Liver (tissue), 9 donors: ENCODE measurements around the gene GNAT1. TPM values are rescaled to one million over a fixed set of nuclear protein-coding genes. Genes with fewer than 3 reads are reported as not detected.

ENCODE experiments used
- DNase-seq: peaks from one replicate; pipeline ENCODE4 v3.0.0-alpha.2; 2017; ENCODE audit warnings: low spot score
- H3K27ac ChIP-seq, 2 donors: one replicate each; pipeline ENCODE4 v1.7.0; 2013; ENCODE audit warnings: inconsistent platforms in 2 of 2, low read length in 2 of 2, control low read depth in 1 of 2, low read depth in 1 of 2, mild to moderate bottlenecking in 1 of 2
- H3K27me3 ChIP-seq, 4 donors: one replicate each; pipeline versions ENCODE4 v1.6.1 to v1.7.0; 2013; ENCODE audit warnings: low read length in 3 of 4, inconsistent platforms in 1 of 4, mild to moderate bottlenecking in 1 of 4, moderate library complexity in 1 of 4; ENCODE audit not compliant: control insufficient read depth in 4 of 4, insufficient read depth in 4 of 4
- H3K36me3 ChIP-seq, 4 donors: one replicate each; pipeline versions ENCODE4 v1.6.1 to v1.7.0; 2013; ENCODE audit warnings: low read length in 3 of 4, mild to moderate bottlenecking in 3 of 4, low read depth in 1 of 4, moderate library complexity in 1 of 4; ENCODE audit not compliant: control insufficient read depth in 4 of 4, insufficient read depth in 3 of 4
- H3K4me1 ChIP-seq, 4 donors: one replicate each; pipeline versions ENCODE4 v1.6.1 to v1.7.0; 2013; ENCODE audit warnings: low read length in 3 of 4, mild to moderate bottlenecking in 3 of 4, moderate library complexity in 1 of 4; ENCODE audit not compliant: control insufficient read depth in 4 of 4, insufficient read depth in 4 of 4
- H3K4me3 ChIP-seq, 3 donors: one replicate each; pipeline versions ENCODE4 v1.6.1 to v1.7.0; 2013; ENCODE audit warnings: low read length in 3 of 3, control low read depth in 1 of 3, low read depth in 1 of 3, mild to moderate bottlenecking in 1 of 3
- H3K9ac ChIP-seq, 2 donors: one replicate each; pipeline ENCODE4 v1.7.0; 2013; ENCODE audit warnings: low read length in 2 of 2, mild to moderate bottlenecking in 2 of 2, moderate library complexity in 2 of 2, control low read depth in 1 of 2, low read depth in 1 of 2
- H3K9me3 ChIP-seq, 4 donors: one replicate each; pipeline versions ENCODE4 v1.6.1 to v1.7.0; 2013; ENCODE audit warnings: low read length in 3 of 4; ENCODE audit not compliant: control insufficient read depth in 4 of 4
- EGR1 ChIP-seq, 2 donors: IDR thresholded peaks; 2 replicates each; pipeline ENCODE4 v1.6.1; 2016 to 2018; ENCODE audit warnings: antibody characterized with exemption in 2 of 2, low read depth in 2 of 2
- FOXA1 ChIP-seq: IDR thresholded peaks from 2 replicates; pipeline ENCODE4 v1.6.1; 2016; ENCODE audit warnings: antibody characterized with exemption
- FOXA2 ChIP-seq: IDR thresholded peaks from 2 replicates; pipeline ENCODE4 v1.6.1; 2016; ENCODE audit warnings: antibody characterized with exemption
- GABPA ChIP-seq, 2 donors: IDR thresholded peaks in 1 of 2; conservative IDR thresholded peaks in 1 of 2; 2 replicates each; pipeline ENCODE4 v1.6.1; 2016; ENCODE audit warnings: antibody characterized with exemption in 2 of 2, mild to moderate bottlenecking in 1 of 2, moderate library complexity in 1 of 2
- HNF4A ChIP-seq, 2 donors: conservative IDR thresholded peaks; 2 replicates each; pipeline ENCODE4 v1.6.1; 2016; ENCODE audit warnings: antibody characterized with exemption in 2 of 2, mild to moderate bottlenecking in 2 of 2
- JUND ChIP-seq, 2 donors: IDR thresholded peaks; 2 replicates each; pipeline ENCODE4 v1.6.1; 2016; ENCODE audit warnings: antibody characterized with exemption in 2 of 2
- NR2F2 ChIP-seq: IDR thresholded peaks from 2 replicates; pipeline ENCODE4 v1.6.1; 2016; ENCODE audit warnings: antibody characterized with exemption
- RAD21 ChIP-seq, 2 donors: IDR thresholded peaks; 2 replicates each; pipeline ENCODE4 v1.6.1; 2016; ENCODE audit warnings: antibody characterized with exemption in 2 of 2, mild to moderate bottlenecking in 2 of 2
- RXRA ChIP-seq, 2 donors: IDR thresholded peaks; 2 replicates each; pipeline ENCODE4 v1.6.1; 2017 to 2018; ENCODE audit warnings: antibody characterized with exemption in 2 of 2, mild to moderate bottlenecking in 1 of 2
- TAF1 ChIP-seq: conservative IDR thresholded peaks from 2 replicates; pipeline ENCODE4 v1.6.1; 2016; ENCODE audit warnings: antibody characterized with exemption, mild to moderate bottlenecking
- YY1 ChIP-seq: IDR thresholded peaks from 2 replicates; pipeline ENCODE4 v1.6.1; 2016; ENCODE audit warnings: antibody characterized with exemption, mild to moderate bottlenecking
- WGBS: extraction: QIAGEN DNeasy Blood & Tissue Kit; methylation state at CpG from one replicate; pipeline ENCODE4 v1.1.7; 2013; 5-methylcytosine and 5-hydroxymethylcytosine counted together
- polyA plus RNA-seq, 2 donors: library from polyadenylated mRNA; stranded (reverse) in 1 of 2; unstranded in 1 of 2; fragments of 200-250 nt in 1 of 2; fragments of >200 nt in 1 of 2; fragmentation: Nextera tagmentation in 1 of 2; extraction: Ambion mirVana in 1 of 2; gene quantifications; one replicate each; pipeline versions ENCODE4 v1.2.1 to v1.2.3, GENCODE V29; 2013 to 2015
- total RNA-seq, 2 donors: library from RNA; depleted of rRNA; stranded (reverse); fragments of >200 nt; gene quantifications; one replicate each; pipeline ENCODE4 v1.2.3, GENCODE V29; 2014
- TF ChIP-seq, protein P1 (sequence below): IDR thresholded peaks from 2 replicates; pipeline ENCODE4 v1.6.1; 2016; ENCODE audit warnings: antibody characterized with exemption
- TF ChIP-seq, protein P2 (sequence below): IDR thresholded peaks from 2 replicates; pipeline ENCODE4 v1.6.1; 2016; ENCODE audit warnings: antibody characterized with exemption
- TF ChIP-seq, protein P3 (sequence below): fragments of 150-350 bp; IDR thresholded peaks from 2 replicates; pipeline ENCODE4 v1.5.1; 2017; ENCODE audit warnings: improper control_type of control experiment, low read depth, low read length; ENCODE audit not compliant: missing input control
- TF ChIP-seq, protein P4 (sequence below): IDR thresholded peaks from 2 replicates; pipeline ENCODE4 v1.6.1; 2016; ENCODE audit warnings: antibody characterized with exemption, mild to moderate bottlenecking
- donor health status: healthy.
- donor health status: healthy.
- donor health status: healthy.
- donor health status: healthy.
- donor health status: healthy.

The GNAT1 gene
- total and polyA plus RNA-seq, 4 donors: 0.08 TPM; not detected in 3

DNA sequence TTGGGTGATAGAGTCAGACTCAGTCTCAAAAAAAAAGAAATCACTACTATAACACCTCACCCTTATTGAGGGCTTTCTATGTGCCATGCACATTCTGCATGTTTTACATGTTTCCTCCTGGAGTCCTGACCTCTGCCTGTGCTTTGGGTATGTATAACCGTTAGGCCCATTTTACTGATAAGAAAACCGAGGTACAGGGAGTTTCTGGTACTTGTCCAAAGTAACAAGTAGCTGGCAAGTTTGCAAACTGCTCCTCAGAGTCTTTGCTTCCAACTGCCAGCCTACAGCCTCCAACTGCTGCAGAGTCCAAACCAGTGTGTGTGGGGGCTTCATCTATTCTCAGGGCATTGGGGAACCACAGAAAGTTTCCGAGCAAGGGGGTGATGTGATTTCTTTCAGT lies 40.9 kb downstream of the GNAT1 start:
- WGBS: 72% methylated on average over 3 of the region's 3 CpGs
- DNase-seq: no peak

DNA sequence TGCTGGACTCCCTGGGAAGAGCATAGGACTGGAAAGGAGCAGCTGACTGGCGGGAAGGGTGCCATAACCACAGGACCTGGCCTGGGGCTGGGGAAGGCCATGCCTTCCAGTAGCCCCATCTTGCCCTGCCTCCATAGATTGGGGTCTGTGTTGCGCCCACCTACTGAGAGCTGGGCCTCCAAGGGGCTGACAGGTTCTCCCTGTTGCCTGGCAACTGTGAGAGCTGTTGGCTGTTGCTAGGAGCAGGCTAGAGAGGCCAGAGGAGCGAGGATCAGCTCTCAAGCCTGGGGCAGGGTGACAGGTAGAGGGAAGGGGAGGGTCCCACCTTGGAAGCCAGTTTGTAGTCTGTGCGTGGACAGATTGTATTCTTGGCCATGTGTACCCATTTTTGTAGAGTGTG lies 41.8 kb downstream of the GNAT1 start:
- 96% methylated on average over 4 of the region's 4 CpGs for WGBS
- Histone ChIP-seq H3K27ac (no peak overlapping the region), H3K9me3 (no peaks in the 10 kb centered on the region), H3K36me3 (no peaks in the 10 kb centered on the region), H3K4me3 (no peak overlapping the region), H3K4me1 (peaks cover 6 to 18% (median 13%) of the 10 kb centered on the region in 4 donors), H3K27me3 (no peaks in the 10 kb centered on the region), H3K9ac (no peak overlapping the region)
- no peak for DNase-seq
- TF ChIP-seq RXRA (IDR thresholded peaks at IDR 0.05) (no peak), TAF1 (no peak), EGR1 (IDR thresholded peaks at IDR 0.05; ENCODE audit: low read depth in 2 of 2) (no peak), FOXA1 (no peak), JUND (IDR thresholded peaks at IDR 0.05) (no peak), YY1 (no peak), HNF4A (conservative IDR thresholded peaks at IDR 0.05) (no peak), NR2F2 (no peak), RAD21 (IDR thresholded peaks at IDR 0.05) (no peak), GABPA (IDR thresholded peaks at IDR 0.05 in 1 of 2, conservative IDR thresholded peaks at IDR 0.05 in 1 of 2) (no peak), FOXA2 (no peak)
- TF ChIP-seq, protein P1, sequence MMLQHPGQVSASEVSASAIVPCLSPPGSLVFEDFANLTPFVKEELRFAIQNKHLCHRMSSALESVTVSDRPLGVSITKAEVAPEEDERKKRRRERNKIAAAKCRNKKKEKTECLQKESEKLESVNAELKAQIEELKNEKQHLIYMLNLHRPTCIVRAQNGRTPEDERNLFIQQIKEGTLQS: no peak
- TF ChIP-seq, protein P2, sequence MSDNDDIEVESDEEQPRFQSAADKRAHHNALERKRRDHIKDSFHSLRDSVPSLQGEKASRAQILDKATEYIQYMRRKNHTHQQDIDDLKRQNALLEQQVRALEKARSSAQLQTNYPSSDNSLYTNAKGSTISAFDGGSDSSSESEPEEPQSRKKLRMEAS: no peak
- TF ChIP-seq, protein P3, sequence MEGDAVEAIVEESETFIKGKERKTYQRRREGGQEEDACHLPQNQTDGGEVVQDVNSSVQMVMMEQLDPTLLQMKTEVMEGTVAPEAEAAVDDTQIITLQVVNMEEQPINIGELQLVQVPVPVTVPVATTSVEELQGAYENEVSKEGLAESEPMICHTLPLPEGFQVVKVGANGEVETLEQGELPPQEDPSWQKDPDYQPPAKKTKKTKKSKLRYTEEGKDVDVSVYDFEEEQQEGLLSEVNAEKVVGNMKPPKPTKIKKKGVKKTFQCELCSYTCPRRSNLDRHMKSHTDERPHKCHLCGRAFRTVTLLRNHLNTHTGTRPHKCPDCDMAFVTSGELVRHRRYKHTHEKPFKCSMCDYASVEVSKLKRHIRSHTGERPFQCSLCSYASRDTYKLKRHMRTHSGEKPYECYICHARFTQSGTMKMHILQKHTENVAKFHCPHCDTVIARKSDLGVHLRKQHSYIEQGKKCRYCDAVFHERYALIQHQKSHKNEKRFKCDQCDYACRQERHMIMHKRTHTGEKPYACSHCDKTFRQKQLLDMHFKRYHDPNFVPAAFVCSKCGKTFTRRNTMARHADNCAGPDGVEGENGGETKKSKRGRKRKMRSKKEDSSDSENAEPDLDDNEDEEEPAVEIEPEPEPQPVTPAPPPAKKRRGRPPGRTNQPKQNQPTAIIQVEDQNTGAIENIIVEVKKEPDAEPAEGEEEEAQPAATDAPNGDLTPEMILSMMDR: no peak
- TF ChIP-seq, protein P4, sequence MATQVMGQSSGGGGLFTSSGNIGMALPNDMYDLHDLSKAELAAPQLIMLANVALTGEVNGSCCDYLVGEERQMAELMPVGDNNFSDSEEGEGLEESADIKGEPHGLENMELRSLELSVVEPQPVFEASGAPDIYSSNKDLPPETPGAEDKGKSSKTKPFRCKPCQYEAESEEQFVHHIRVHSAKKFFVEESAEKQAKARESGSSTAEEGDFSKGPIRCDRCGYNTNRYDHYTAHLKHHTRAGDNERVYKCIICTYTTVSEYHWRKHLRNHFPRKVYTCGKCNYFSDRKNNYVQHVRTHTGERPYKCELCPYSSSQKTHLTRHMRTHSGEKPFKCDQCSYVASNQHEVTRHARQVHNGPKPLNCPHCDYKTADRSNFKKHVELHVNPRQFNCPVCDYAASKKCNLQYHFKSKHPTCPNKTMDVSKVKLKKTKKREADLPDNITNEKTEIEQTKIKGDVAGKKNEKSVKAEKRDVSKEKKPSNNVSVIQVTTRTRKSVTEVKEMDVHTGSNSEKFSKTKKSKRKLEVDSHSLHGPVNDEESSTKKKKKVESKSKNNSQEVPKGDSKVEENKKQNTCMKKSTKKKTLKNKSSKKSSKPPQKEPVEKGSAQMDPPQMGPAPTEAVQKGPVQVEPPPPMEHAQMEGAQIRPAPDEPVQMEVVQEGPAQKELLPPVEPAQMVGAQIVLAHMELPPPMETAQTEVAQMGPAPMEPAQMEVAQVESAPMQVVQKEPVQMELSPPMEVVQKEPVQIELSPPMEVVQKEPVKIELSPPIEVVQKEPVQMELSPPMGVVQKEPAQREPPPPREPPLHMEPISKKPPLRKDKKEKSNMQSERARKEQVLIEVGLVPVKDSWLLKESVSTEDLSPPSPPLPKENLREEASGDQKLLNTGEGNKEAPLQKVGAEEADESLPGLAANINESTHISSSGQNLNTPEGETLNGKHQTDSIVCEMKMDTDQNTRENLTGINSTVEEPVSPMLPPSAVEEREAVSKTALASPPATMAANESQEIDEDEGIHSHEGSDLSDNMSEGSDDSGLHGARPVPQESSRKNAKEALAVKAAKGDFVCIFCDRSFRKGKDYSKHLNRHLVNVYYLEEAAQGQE: no peak

More for the DNA sequence above, 40.9 kb downstream of the GNAT1 start:
- H3K9me3 ChIP-seq: no peaks in the 10 kb centered on the region
- no peak for TF ChIP-seq FOXA2
- no peak for TF ChIP-seq NR2F2
- no peak for TF ChIP-seq YY1
- TF ChIP-seq, protein P3: no peak
- TF ChIP-seq, protein P2: no peak
- no peak for TF ChIP-seq JUND (IDR thresholded peaks at IDR 0.05)
- TF ChIP-seq, protein P4: no peak
- no peak for TF ChIP-seq RAD21 (IDR thresholded peaks at IDR 0.05)
- TF ChIP-seq GABPA (IDR thresholded peaks at IDR 0.05 in 1 of 2, conservative IDR thresholded peaks at IDR 0.05 in 1 of 2): no peak
- H3K27me3 ChIP-seq: no peaks in the 10 kb centered on the region
- peaks cover 8 to 18% (median 11%) of the 10 kb centered on the region in 4 donors for H3K4me1 ChIP-seq
- H3K36me3 ChIP-seq: no peaks in the 10 kb centered on the region
- no peak overlapping the region for H3K27ac ChIP-seq
- H3K4me3 ChIP-seq: no peak overlapping the region
- H3K9ac ChIP-seq: no peak overlapping the region
